Activated CD4-positive, alpha-beta T cell treated with anti-CD3 and anti-CD28 coated beads, Interleukin-2, Interleukin-4, amounts not matched to agents 100 ng/mL and 50 ng/mL, durations not matched to agents 16 hours and 8 hours (primary cell): ENCODE measurements around the gene CCDC188.

Experiments
- DNase-seq: peaks from one replicate; pipeline ENCODE4 v3.0.0-alpha.2; 2020; ENCODE audit warnings: low spot score

CCDC188 gene

GRCh38 chr22:20117633-20118299 is 33.1 kb downstream of the CCDC188 start:
- DNase-seq: peak; percentile 44

GRCh38 chr22:20116951-20117632 is 33.8 kb downstream of the CCDC188 start, which contains the start of gene TRMT2A:
TRMT2A (minus strand) TSS chr22:20117226; CDS start chr22:20116906, 320 bp downstream.
- peak; percentile 97 for DNase-seq

- no peak for DNase-seq
Observed at GRCh38 chr22:20116376-20116950, 34.4 kb downstream of the CCDC188 start.

- no peak for DNase-seq
Observed at GRCh38 chr22:20115691-20116375, 35.0 kb downstream of the CCDC188 start, which contains the start of gene RANBP1. RANBP1 (plus strand) TSS chr22:20116104; CDS start chr22:20116185, 81 bp downstream.

DNA sequence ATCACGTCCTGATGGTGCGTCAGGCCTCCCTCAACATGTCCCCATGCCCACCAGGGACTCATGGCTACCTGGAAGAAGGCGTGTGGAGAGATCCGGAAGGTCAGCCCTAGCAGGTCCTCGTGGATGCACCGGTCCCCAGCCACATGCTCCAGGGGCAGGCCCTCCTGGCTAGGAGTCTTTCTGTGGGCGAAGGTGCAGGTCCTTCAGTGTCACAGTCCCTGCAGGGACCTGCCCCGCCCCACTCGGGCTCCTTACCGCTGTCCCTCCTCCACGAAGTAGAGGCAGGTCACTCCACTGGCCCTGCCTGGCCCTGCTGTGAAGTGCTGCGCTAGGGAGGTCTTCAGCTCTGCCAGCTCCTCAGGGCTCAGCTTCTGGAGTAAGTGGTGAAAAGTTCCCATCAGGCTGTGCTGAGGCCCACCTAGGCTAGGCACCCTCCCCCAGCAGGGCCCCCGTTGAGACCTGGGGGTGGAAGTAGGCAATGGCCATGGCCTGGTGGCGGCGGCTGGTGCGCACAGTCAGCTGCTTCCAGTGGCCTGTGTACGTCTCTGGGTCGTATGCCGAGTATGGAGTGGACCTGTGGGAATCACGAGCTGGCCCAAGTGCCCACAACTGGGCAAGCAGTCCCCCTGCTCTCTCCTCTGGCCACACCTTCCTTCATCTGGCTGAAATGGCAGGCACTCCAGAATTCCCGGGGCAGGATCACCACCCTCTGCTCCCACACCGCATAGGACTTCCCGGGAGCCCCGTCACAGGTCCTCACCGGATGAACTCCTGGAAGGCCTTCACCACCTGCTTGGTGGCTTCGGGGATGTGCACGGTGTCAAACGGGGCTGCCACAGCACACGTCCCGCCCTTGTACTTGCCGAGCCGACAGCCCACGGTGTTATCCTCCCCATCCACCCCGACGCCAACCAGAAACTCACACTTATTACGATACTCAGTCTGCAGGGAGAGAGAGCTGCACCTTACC is 36.1 kb downstream of the CCDC188 start:
- no peak for DNase-seq

- DNase-seq: no peak
Observed at GRCh38 chr22:20113551-20114310, 37.1 kb downstream of the CCDC188 start.

- no peak for DNase-seq
Observed at GRCh38 chr22:20112623-20113511, 38.0 kb downstream of the CCDC188 start.

DNA sequence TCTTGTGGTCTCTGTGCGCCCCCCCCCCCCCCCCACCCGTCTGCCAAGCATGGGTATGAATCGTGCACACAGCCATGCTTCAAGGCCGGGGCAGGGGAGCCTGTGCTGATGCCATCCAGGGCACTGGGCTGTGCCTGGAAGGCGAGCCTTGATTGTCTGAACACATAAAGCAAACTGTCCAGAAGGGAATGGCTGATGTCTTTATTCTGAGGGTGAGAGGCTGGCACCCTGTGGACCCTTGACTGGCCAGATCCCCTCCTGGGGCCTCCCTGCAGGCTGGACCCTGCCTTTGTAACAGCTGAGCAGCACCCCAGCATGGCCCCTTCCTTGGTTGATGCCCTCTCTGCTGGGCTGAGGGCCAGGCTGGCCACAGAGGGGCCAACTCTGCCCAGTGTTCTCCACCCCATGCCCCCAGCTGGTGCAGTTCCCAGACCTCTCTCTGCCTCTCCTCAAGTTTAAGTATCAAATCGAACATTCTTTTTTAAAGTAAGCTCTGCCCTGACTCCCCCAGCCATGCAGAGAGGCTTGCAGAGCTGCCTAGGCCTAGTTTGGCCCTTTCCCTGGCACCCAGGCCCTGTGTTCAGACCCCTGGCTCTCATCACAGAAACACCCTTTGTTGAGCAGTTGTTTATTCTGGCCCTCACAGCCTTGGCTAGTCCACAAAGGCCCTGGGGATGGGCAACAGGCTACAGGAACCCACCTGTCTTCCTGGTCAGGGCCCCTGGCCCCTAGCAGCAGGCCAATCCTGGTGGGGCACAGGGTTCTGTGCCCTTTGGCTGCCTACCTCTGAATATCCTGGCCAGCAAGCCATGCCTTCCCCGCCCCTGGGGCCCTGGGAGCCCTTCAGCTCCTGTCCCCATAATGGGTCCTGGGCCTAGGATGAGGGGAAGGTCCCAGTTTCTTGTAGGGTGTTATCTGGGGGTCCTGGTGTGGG is 38.9 kb downstream of the CCDC188 start:
- DNase-seq: no peak

- DNase-seq: no peak
Observed at GRCh38 chr22:20111045-20111688, 39.7 kb downstream of the CCDC188 start.

DNA sequence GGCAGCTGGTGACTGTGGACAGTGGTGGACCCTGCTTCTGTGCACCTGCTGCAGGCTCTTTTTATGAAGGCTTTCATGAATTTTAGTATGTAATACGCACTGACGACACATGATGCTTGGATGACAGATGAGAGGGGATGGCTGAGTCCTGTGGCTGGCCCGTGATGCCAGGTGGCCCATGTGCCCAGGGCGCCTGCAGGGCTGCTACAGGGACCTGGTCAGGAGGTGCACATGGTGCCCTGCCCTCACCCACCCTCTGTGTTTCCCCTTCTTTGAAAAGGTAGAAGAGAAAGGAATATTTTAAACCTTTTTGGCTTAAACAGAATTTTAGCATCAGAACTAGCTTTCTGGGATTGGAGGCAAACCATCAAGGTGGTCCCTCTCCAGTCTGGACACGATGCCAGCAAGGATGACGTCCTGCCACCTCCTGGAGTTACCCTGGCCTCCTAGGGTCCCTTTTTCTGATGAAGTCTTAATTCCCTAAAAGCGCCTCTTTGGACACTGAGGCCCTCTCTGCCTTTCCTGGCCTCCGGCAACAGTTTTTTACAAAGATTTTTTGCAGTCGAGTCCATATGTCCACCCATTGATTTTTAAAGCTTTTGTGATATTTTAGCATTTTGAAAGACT is 40.4 kb downstream of the CCDC188 start:
- DNase-seq: no peak

GRCh38 chr22:20109411-20110358 is 41.2 kb downstream of the CCDC188 start:
- no peak for DNase-seq

DNA sequence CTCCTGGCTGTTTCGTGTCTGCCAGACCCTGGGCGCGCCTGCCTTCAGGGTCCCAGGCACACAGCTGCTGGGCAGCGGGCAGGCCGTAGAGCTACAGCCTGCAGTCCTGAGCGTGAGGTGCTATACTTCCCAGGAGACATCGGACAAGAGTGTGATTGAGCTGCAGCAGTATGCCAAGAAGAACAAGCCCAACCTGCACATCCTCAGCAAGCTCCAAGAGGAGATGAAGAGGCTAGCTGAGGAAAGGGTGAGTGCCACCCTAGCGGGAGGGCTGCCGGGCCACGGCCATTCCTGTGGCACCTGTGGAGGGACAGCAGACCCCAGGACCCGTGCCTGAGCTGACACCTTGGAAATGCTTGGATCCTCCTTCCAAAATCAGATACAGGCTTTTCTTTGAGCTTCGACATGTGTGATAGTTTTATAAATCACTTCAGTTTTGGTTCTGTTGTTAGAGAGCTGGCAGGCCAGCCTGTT is 42.1 kb downstream of the CCDC188 start:
- DNase-seq: no peak

DNA sequence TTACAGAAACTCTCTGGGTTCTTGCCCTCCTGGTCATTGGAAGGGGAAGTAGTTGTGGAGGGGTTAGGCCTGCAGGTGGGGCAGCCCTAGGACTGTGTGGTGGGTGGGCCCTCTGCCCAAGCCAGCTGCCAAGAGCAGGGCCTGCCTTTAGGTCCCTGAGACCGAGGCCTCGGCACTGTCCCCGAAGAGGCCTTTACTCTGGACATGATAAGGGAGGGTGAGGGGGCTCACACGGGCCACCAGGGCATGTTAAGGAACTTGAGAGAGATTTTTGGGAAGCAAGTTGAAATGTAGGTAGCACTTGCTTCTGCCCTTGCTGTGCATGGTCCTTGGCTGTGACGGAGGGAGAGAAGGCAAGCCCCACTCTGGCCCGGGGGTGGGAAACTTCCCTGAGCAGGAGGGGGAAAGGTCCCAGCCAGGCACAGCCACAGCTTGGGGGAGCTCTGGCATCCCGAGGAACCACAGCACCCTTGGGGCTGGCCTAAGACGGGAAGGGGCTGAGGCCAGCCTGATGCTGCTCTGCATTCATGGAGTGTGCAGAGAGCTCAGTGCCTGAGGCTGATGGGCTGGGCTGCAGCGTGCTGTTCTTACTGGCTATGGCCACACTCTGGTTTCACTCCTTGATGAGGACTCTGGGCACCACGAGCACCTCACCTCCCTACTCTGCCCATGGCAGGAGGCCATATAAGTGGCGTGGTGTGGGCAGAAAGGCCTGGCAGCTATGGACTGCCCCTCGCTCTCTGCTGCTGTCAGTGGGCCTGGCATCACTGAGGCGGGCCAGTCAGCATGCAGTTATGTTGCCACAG is 42.7 kb downstream of the CCDC188 start:
- no peak for DNase-seq

GRCh38 chr22:20107471-20107901 is 43.4 kb downstream of the CCDC188 start:
- no peak for DNase-seq

- no peak for DNase-seq
Observed at GRCh38 chr22:20106849-20107237, 44.0 kb downstream of the CCDC188 start.
